Body of pancreas (tissue), 4 donors: ENCODE results near the gene SCN3B.

ENCODE experiments used
- POLR2A ChIP-seq, 3 donors: fragments of 450-650 bp; IDR thresholded peaks; one replicate each; pipeline ENCODE4 v1.6.1; 2016; ENCODE audit warnings: antibody characterized with exemption in 3 of 3, mild to moderate bottlenecking in 2 of 3
- TF ChIP-seq, protein P1 (sequence below), 7 experiments: fragments of 450-650 bp in 4 of 7; fragments of 200-600 bp in 3 of 7; sonication (generic) in 3 of 7; IDR thresholded peaks; one replicate each; pipeline ENCODE4 v1.5.1; 2016 to 2019; ENCODE audit warnings: antibody characterized with exemption in 7 of 7

DNA sequence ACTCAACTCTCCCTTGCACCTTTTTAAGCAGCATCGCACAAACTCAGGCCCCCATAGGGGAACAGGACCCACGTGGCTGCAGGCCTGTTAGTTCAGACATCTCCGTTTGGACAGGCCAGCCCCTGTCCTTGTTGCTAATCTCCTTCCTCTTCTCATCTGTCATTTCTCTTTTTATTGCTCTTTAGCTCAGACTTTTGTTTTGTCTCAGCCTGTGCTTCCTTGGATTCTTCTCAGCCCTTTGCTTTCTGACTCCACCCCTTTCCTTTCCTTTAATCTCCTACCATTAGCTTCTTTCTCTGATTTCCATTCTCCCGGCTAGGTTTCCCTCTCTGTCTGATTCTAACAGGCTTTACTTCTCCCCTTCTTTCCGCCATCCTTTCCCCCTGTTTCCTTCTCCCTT lies 68.7 kb downstream of the SCN3B start:
- TF ChIP-seq, protein P1, sequence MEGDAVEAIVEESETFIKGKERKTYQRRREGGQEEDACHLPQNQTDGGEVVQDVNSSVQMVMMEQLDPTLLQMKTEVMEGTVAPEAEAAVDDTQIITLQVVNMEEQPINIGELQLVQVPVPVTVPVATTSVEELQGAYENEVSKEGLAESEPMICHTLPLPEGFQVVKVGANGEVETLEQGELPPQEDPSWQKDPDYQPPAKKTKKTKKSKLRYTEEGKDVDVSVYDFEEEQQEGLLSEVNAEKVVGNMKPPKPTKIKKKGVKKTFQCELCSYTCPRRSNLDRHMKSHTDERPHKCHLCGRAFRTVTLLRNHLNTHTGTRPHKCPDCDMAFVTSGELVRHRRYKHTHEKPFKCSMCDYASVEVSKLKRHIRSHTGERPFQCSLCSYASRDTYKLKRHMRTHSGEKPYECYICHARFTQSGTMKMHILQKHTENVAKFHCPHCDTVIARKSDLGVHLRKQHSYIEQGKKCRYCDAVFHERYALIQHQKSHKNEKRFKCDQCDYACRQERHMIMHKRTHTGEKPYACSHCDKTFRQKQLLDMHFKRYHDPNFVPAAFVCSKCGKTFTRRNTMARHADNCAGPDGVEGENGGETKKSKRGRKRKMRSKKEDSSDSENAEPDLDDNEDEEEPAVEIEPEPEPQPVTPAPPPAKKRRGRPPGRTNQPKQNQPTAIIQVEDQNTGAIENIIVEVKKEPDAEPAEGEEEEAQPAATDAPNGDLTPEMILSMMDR (IDR thresholded peaks at IDR 0.05) = no peak
- TF ChIP-seq POLR2A (IDR thresholded peaks at IDR 0.05) = no peak
